Activated CD8-positive, alpha-beta memory T cell treated with anti-CD3 and anti-CD28 coated beads, Interleukin-2, amount 10 ng/mL, durations not matched to agents 7 days and 5 days (primary cell): ENCODE data around the gene CNTN5. TPM values are rescaled to one million over a fixed set of nuclear protein-coding genes. Genes with fewer than 3 reads are reported as not detected.

Experiments
- ATAC-seq: fragments of 150-1000 bp; cut with Tn5 transposase; one replicate; pipeline ENCODE4 v1.10.0; 2021; ENCODE audit warnings: moderate library complexity
- CTCF ChIA-PET: fragments of 350-600 bp; sonication (Branson Sonifier 250); formaldehyde crosslinking; loops from one replicate; lab custom pipeline; 2021; ENCODE audit warnings: antibody characterized with exemption; lab: Charles Lee
- DNase-seq: peaks from one replicate; pipeline ENCODE4 v3.0.0-alpha.2; 2020
- H3K27ac Mint-ChIP-seq: one replicate; pipeline ENCODE4 v1.8.0; 2021; ENCODE audit warnings: mild to moderate bottlenecking, mixed read lengths
- H3K27me3 Mint-ChIP-seq: one replicate; pipeline ENCODE4 v1.8.0; 2021; ENCODE audit warnings: mixed read lengths
- H3K36me3 Mint-ChIP-seq: one replicate; pipeline ENCODE4 v1.8.0; 2021; ENCODE audit warnings: mild to moderate bottlenecking, mixed read lengths
- H3K4me1 Mint-ChIP-seq: one replicate; pipeline ENCODE4 v1.8.0; 2021; ENCODE audit warnings: mixed read lengths
- H3K4me3 Mint-ChIP-seq: one replicate; pipeline ENCODE4 v1.8.0; 2021; ENCODE audit warnings: mild to moderate bottlenecking, moderate library complexity, mixed read lengths
- H3K9me3 Mint-ChIP-seq: one replicate; pipeline ENCODE4 v1.8.0; 2022; ENCODE audit warnings: low read depth, mixed read lengths
- total RNA-seq, 2 experiments: library from RNA; stranded (reverse); gene quantifications; one replicate each; pipeline ENCODE4 v1.2.3, GENCODE V29; 2021

Gene CNTN5
- total RNA-seq, 2 experiments from 2014 or later: not detected

GRCh38 chr11:99987821-99988470 lies 967.2 kb downstream of the CNTN5 start:
- CTCF ChIA-PET: no interaction called here

GRCh38 chr11:99988471-99988837 lies 967.7 kb downstream of the CNTN5 start:
- no peaks in the 10 kb centered on the region for H3K27me3 Mint-ChIP-seq
- no peak for DNase-seq
- no peak overlapping the region for H3K27ac Mint-ChIP-seq
- no peak for ATAC-seq
- H3K9me3 Mint-ChIP-seq: peaks cover 18% of the 10 kb centered on the region
- CTCF ChIA-PET: no interaction called here
- no peak overlapping the region for H3K4me3 Mint-ChIP-seq
- no peaks in the 10 kb centered on the region for H3K4me1 Mint-ChIP-seq
- no peaks in the 10 kb centered on the region for H3K36me3 Mint-ChIP-seq

More at GRCh38 chr11:99987821-99988470, 967.2 kb downstream of the CNTN5 start:
- H3K36me3 Mint-ChIP-seq: no peaks in the 10 kb centered on the region
- no peak for ATAC-seq
- H3K4me1 Mint-ChIP-seq: no peaks in the 10 kb centered on the region
- no peak overlapping the region for H3K4me3 Mint-ChIP-seq
- no peak for DNase-seq
- no peaks in the 10 kb centered on the region for H3K27me3 Mint-ChIP-seq
- no peak overlapping the region for H3K27ac Mint-ChIP-seq
- H3K9me3 Mint-ChIP-seq: peaks cover 22% of the 10 kb centered on the region

GRCh38 chr11:100003985-100004384 lies 983.2 kb downstream of the CNTN5 start:
- ATAC-seq: no peak
- CTCF ChIA-PET: no interaction called here
- H3K36me3 Mint-ChIP-seq: no peaks in the 10 kb centered on the region
- no peaks in the 10 kb centered on the region for H3K27me3 Mint-ChIP-seq
- no peak overlapping the region for H3K4me3 Mint-ChIP-seq
- DNase-seq: no peak
- no peaks in the 10 kb centered on the region for H3K4me1 Mint-ChIP-seq
- no peak overlapping the region for H3K27ac Mint-ChIP-seq
- H3K9me3 Mint-ChIP-seq: no peaks in the 10 kb centered on the region

GRCh38 chr11:100004541-100004940 lies 983.8 kb downstream of the CNTN5 start:
- CTCF ChIA-PET: no interaction called here
- DNase-seq (no peak), ATAC-seq (no peak)
- Mint-ChIP-seq H3K27me3 (no peaks in the 10 kb centered on the region), H3K36me3 (no peaks in the 10 kb centered on the region), H3K27ac (no peak overlapping the region), H3K4me1 (no peaks in the 10 kb centered on the region), H3K4me3 (no peak overlapping the region), H3K9me3 (peaks cover 2% of the 10 kb centered on the region)

- H3K4me3 Mint-ChIP-seq: no peak overlapping the region
Observed at GRCh38 chr11:100008417-100008816, 987.7 kb downstream of the CNTN5 start.

GRCh38 chr11:100009728-100010127 lies 989.0 kb downstream of the CNTN5 start:
- no peaks in the 10 kb centered on the region for H3K27me3 Mint-ChIP-seq
- CTCF ChIA-PET: no interaction called here
- H3K27ac Mint-ChIP-seq: no peak overlapping the region

More at GRCh38 chr11:100008417-100008816, 987.7 kb downstream of the CNTN5 start:
- Mint-ChIP-seq H3K9me3 (peaks cover 7% of the 10 kb centered on the region), H3K27ac (no peak overlapping the region), H3K27me3 (no peaks in the 10 kb centered on the region), H3K36me3 (no peaks in the 10 kb centered on the region), H3K4me1 (no peaks in the 10 kb centered on the region)
- no peak for ATAC-seq
- CTCF ChIA-PET: no interaction called here
- no peak for DNase-seq

GRCh38 chr11:100010393-100010792 lies 989.6 kb downstream of the CNTN5 start:
- Mint-ChIP-seq H3K36me3 (no peaks in the 10 kb centered on the region), H3K4me1 (no peaks in the 10 kb centered on the region), H3K4me3 (no peak overlapping the region), H3K27me3 (no peaks in the 10 kb centered on the region), H3K27ac (no peak overlapping the region), H3K9me3 (peaks cover 12% of the 10 kb centered on the region)
- ATAC-seq (no peak), DNase-seq (no peak)
- CTCF ChIA-PET: no interaction called here

More at GRCh38 chr11:100009728-100010127, 989.0 kb downstream of the CNTN5 start:
- no peak for DNase-seq
- peaks cover 9% of the 10 kb centered on the region for H3K9me3 Mint-ChIP-seq
- no peak overlapping the region for H3K4me3 Mint-ChIP-seq
- no peaks in the 10 kb centered on the region for H3K4me1 Mint-ChIP-seq
- ATAC-seq: no peak
- H3K36me3 Mint-ChIP-seq: no peaks in the 10 kb centered on the region

GRCh38 chr11:100011697-100012096 lies 990.9 kb downstream of the CNTN5 start:
- Mint-ChIP-seq H3K27ac (no peak overlapping the region), H3K36me3 (no peaks in the 10 kb centered on the region), H3K4me3 (no peak overlapping the region), H3K27me3 (no peaks in the 10 kb centered on the region), H3K4me1 (no peaks in the 10 kb centered on the region), H3K9me3 (peaks cover 13% of the 10 kb centered on the region)
- ATAC-seq: no peak
- no peak for DNase-seq
- CTCF ChIA-PET: no interaction called here

- ATAC-seq (no peak), DNase-seq (no peak)
- Mint-ChIP-seq H3K4me1 (no peaks in the 10 kb centered on the region), H3K4me3 (no peak overlapping the region), H3K27me3 (no peaks in the 10 kb centered on the region), H3K27ac (no peak overlapping the region), H3K9me3 (peaks cover 13% of the 10 kb centered on the region), H3K36me3 (no peaks in the 10 kb centered on the region)
- CTCF ChIA-PET: no interaction called here
Observed at GRCh38 chr11:100013011-100013410, 992.3 kb downstream of the CNTN5 start.

- CTCF ChIA-PET: no interaction called here
- Mint-ChIP-seq H3K27me3 (no peaks in the 10 kb centered on the region), H3K4me3 (no peak overlapping the region), H3K4me1 (no peaks in the 10 kb centered on the region), H3K27ac (no peak overlapping the region), H3K9me3 (peaks cover 4% of the 10 kb centered on the region), H3K36me3 (no peaks in the 10 kb centered on the region)
- ATAC-seq (no peak), DNase-seq (no peak)
Observed at GRCh38 chr11:100031973-100032372, 1011.2 kb downstream of the CNTN5 start.

GRCh38 chr11:100061006-100061405 lies 1040.3 kb downstream of the CNTN5 start:
- H3K4me3 Mint-ChIP-seq: no peak overlapping the region
- peaks cover 4% of the 10 kb centered on the region for H3K9me3 Mint-ChIP-seq
- CTCF ChIA-PET: no interaction called here
- H3K27me3 Mint-ChIP-seq: no peaks in the 10 kb centered on the region
- no peak for DNase-seq
- no peak for ATAC-seq
- no peaks in the 10 kb centered on the region for H3K36me3 Mint-ChIP-seq
- H3K4me1 Mint-ChIP-seq: no peaks in the 10 kb centered on the region
- no peak overlapping the region for H3K27ac Mint-ChIP-seq

- ATAC-seq (no peak), DNase-seq (no peak)
- Mint-ChIP-seq H3K9me3 (peaks cover 10% of the 10 kb centered on the region), H3K4me3 (no peak overlapping the region), H3K27me3 (no peaks in the 10 kb centered on the region), H3K36me3 (no peaks in the 10 kb centered on the region), H3K4me1 (no peaks in the 10 kb centered on the region), H3K27ac (no peak overlapping the region)
- CTCF ChIA-PET: no interaction called here
Observed at GRCh38 chr11:100066399-100066798, 1045.7 kb downstream of the CNTN5 start.

GRCh38 chr11:100068116-100068515 lies 1047.4 kb downstream of the CNTN5 start:
- H3K9me3 Mint-ChIP-seq: peaks cover 6% of the 10 kb centered on the region
- CTCF ChIA-PET: no interaction called here

GRCh38 chr11:100072131-100072530 lies 1051.4 kb downstream of the CNTN5 start:
- Mint-ChIP-seq H3K36me3 (no peaks in the 10 kb centered on the region), H3K4me1 (no peaks in the 10 kb centered on the region), H3K4me3 (no peak overlapping the region), H3K27me3 (no peaks in the 10 kb centered on the region), H3K27ac (no peak overlapping the region), H3K9me3 (peaks cover 12% of the 10 kb centered on the region)
- CTCF ChIA-PET: no interaction called here
- ATAC-seq (no peak), DNase-seq (no peak)

More at GRCh38 chr11:100068116-100068515, 1047.4 kb downstream of the CNTN5 start:
- no peak overlapping the region for H3K4me3 Mint-ChIP-seq
- H3K27ac Mint-ChIP-seq: no peak overlapping the region
- DNase-seq (no peak), ATAC-seq (no peak)
- H3K36me3 Mint-ChIP-seq: no peaks in the 10 kb centered on the region
- H3K27me3 Mint-ChIP-seq: no peaks in the 10 kb centered on the region
- no peaks in the 10 kb centered on the region for H3K4me1 Mint-ChIP-seq
